ENCODE results near the gene HDGFL1.

HDGFL1 gene

GRCh38 chr6:22593895-22594294, 24.5 kb downstream of the HDGFL1 start:
- DNase-seq = no peak

- DNase-seq = no peak
These were observed 26.6 kb downstream of the HDGFL1 start for GRCh38 chr6:22596011-22596410.

GRCh38 chr6:22598339-22598738, 29.0 kb downstream of the HDGFL1 start:
- no peak for DNase-seq

- DNase-seq = peak; percentile 36
These were observed 30.7 kb downstream of the HDGFL1 start for GRCh38 chr6:22600059-22600458.

DNA sequence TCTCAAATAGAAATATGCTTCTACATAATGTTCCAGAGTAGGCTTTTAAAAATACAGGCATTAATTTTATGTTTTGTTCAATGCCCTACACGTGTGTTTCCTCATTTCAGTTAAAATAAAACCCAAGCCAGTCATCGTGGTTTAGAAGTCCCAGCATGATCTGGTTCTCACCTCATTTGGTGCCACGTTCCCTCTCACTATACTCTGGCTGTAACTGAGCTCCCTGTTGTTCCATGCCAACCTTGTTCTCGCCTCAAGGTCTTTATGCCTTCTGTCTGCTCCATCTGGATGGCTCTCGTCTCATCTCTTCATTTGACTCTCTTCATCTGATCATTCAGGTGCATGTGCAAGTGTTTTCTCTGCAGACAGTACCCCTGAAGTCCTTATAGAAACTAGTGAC, 32.6 kb downstream of the HDGFL1 start:
- no peak for DNase-seq

DNA sequence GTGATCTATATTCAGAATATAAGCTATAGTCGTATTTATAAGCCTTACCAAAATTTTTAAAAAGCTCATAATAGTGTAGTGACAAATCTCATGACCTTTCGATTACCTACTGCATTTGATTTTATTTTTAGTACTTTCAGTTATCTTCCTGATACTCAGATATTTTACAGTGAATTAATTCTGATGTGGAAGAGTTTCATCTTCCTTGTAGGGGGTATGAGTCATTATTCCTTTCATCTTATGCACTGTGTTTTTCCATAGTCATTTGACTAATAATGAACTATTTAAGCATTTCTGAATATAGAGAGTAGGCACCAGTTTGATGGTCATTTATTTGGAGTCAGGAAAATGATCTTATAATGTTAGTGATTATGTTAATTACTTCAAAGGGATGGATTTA, 36.4 kb downstream of the HDGFL1 start:
- DNase-seq = peak; percentile 20

GRCh38 chr6:22610127-22610526, 40.8 kb downstream of the HDGFL1 start:
- no peak for DNase-seq

- no peak for DNase-seq
These were observed 42.9 kb downstream of the HDGFL1 start for GRCh38 chr6:22612236-22612635.

DNA sequence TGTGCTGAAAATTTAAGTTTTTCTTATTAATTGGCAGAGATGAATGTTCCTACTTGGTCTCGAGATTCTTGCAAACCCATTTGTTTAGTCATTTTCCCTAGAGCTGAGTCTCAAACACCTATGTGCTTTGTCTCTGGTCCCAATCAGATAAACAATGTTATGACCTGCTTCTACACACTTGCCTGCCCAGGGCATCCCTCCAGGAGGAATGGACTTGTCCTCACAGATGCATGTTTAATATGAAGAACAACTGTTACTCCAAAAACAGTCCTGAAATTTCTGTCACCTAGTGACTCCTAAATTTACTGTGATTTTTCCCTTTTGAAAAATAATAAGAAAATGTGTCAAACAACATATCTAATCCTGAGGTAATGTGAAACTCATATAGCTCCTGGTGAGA, 43.7 kb downstream of the HDGFL1 start:
- DNase-seq = no peak

DNA sequence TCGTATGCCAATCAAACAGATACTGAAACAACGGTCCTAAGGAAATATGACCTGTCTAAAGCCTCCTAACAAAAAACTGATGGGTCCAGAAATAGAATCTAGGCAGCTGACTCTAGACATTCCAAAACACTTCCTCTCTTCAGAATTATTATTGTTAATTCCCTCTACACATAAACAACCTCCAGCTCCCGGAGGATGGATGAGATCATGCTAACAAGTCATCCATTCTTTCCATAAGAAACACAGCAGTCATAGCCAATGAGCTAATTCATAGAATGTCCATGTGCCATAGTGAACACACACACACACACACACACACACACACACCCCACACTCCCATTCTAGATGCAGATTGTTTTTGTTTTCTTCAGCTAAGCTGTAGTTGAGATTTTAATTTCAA, 44.3 kb downstream of the HDGFL1 start:
- DNase-seq = peak; percentile 92

GRCh38 chr6:22614547-22614946, 45.2 kb downstream of the HDGFL1 start:
- peak; percentile 36 for DNase-seq

- no peak for DNase-seq
These were observed 51.7 kb downstream of the HDGFL1 start for GRCh38 chr6:22621028-22621427.
